C4-2B (cell line): ENCODE results near the gene EVA1C.

Experiments
- H3K27ac ChIP-seq: fragments of 450-650 bp; 2 replicates; pipeline ENCODE4 v1.5.1; 2017
- CTCF ChIP-seq: fragments of 450-650 bp; conservative IDR thresholded peaks from 2 replicates; pipeline ENCODE4 v1.5.1; 2017; ENCODE audit warnings: mild to moderate bottlenecking
- ZFX ChIP-seq: fragments of 450-650 bp; IDR thresholded peaks from 2 replicates; pipeline ENCODE4 v1.6.1; 2017

Gene EVA1C

GRCh38 chr21:32470206-32470605 is 57.7 kb downstream of the EVA1C start:
- TF ChIP-seq CTCF: no peak
- TF ChIP-seq ZFX: no peak
- H3K27ac ChIP-seq: no peak overlapping the region

GRCh38 chr21:32472890-32473765 is 60.6 kb downstream of the EVA1C start:
- no peak overlapping the region for H3K27ac ChIP-seq
- TF ChIP-seq CTCF (no peak), ZFX (no peak)

- TF ChIP-seq CTCF (no peak), ZFX (no peak)
- peak overlapping the region; percentile 60 for H3K27ac ChIP-seq
Observed at GRCh38 chr21:32474179-32475059, 61.9 kb downstream of the EVA1C start.

GRCh38 chr21:32475162-32475812 is 62.8 kb downstream of the EVA1C start:
- TF ChIP-seq CTCF (no peak), ZFX (no peak)
- peak overlapping the region; percentile 60 for H3K27ac ChIP-seq

GRCh38 chr21:32476661-32477423 is 64.3 kb downstream of the EVA1C start:
- peak overlapping the region; percentile 78 for H3K27ac ChIP-seq
- TF ChIP-seq ZFX (no peak), CTCF (no peak)

GRCh38 chr21:32477424-32477745 is 64.9 kb downstream of the EVA1C start:
- H3K27ac ChIP-seq: peak overlapping the region; percentile 78
- TF ChIP-seq CTCF: no peak
- no peak for TF ChIP-seq ZFX
